HepG2 (cell line): ENCODE measurements around the gene KARS1.

Experiments
- PREB ChIP-seq: sonication (generic); formaldehyde crosslinking; IDR thresholded peaks from 2 replicates; pipeline ENCODE4 v1.4.0; 2020; ENCODE audit warnings: missing genetic modification reagents
- ZNF274 ChIP-seq: sonication (generic); formaldehyde crosslinking; IDR thresholded peaks from 2 replicates; pipeline ENCODE4 v1.5.1; 2020; ENCODE audit warnings: mild to moderate bottlenecking, missing genetic modification reagents

- no peak for TF ChIP-seq PREB (CRISPR knock-in tag)
- TF ChIP-seq ZNF274 (CRISPR knock-in tag): no peak
These were observed 34.8 kb upstream of the KARS1 start for GRCh38 chr16:75682308-75682707.
